Coronary artery (tissue), 2 donors: Measurements from ENCODE around the gene GAS6.
"Not testable (repeated sequence)": the region's sequence is repeated elsewhere in the genome, so short reads cannot be mapped to it uniquely, and the experiment has no call there.

Source experiments
- DNase-seq: peaks from one replicate; pipeline ENCODE4 v3.0.0-alpha.2; 2017; ENCODE audit warnings: low spot score
- H3K27ac ChIP-seq, 2 donors: fragments of 200-600 bp; sonication (generic); one replicate each; pipeline ENCODE4 v1.5.1; 2016 to 2019
- H3K4me3 ChIP-seq: fragments of 200-600 bp; sonication (generic); 2 replicates; pipeline ENCODE4 v1.5.1; 2016; ENCODE audit warnings: mild to moderate bottlenecking, moderate library complexity
- TF ChIP-seq, protein P1 (sequence below): fragments of 200-600 bp; sonication (generic); IDR thresholded peaks from one replicate; pipeline ENCODE4 v1.5.1; 2019; ENCODE audit warnings: antibody characterized with exemption

The GAS6 gene

DNA sequence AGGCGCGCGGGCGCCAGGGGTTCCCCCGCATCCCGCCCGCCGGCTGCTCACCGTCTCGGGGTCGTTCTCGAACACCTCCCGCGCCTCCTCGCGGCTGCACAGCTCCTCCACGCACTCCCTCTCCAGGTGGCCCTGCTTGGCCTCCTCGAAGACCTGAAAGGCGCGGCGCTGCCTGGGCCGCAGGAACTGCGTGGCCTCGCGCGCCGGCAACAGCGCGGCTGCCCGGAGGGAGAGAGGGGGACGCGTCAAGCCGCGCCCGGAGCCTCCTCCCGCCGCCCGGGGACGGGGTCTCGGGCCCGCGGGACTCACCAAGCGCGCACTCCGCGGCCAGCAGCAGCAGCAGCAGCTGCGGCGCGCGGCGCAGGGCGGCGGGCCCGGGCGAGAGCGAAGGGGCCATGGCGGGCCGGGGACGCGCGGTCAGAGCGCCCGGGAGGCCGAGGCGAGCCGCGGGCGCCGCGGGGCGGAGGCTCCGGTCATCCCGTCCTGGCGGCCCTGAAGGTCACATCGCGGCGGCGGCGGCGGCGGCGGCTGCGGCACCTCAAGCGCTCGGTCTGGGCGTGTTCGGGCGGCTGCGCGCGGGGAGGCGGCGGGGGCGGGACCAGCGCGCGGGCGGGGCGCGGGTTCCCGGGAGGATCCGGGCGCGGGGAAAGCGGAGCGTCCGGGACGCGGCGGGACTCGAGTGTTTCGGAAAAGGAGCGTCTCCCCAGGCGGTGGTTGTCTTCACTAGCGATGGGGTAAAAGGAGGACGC lies at the start of gene GAS6:
Gene GAS6 (minus strand): TSS at position 553 of the 749 bp plus-strand sequence. CDS start 156 bp downstream, at position 397.
- TF ChIP-seq, protein P1, sequence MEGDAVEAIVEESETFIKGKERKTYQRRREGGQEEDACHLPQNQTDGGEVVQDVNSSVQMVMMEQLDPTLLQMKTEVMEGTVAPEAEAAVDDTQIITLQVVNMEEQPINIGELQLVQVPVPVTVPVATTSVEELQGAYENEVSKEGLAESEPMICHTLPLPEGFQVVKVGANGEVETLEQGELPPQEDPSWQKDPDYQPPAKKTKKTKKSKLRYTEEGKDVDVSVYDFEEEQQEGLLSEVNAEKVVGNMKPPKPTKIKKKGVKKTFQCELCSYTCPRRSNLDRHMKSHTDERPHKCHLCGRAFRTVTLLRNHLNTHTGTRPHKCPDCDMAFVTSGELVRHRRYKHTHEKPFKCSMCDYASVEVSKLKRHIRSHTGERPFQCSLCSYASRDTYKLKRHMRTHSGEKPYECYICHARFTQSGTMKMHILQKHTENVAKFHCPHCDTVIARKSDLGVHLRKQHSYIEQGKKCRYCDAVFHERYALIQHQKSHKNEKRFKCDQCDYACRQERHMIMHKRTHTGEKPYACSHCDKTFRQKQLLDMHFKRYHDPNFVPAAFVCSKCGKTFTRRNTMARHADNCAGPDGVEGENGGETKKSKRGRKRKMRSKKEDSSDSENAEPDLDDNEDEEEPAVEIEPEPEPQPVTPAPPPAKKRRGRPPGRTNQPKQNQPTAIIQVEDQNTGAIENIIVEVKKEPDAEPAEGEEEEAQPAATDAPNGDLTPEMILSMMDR: no peak
- peak within 1 kb of the TSS; percentile 87 to 89 for H3K27ac ChIP-seq
- DNase-seq: peak; percentile 81
- H3K4me3 ChIP-seq: peak within 1 kb of the TSS; percentile 99

DNA sequence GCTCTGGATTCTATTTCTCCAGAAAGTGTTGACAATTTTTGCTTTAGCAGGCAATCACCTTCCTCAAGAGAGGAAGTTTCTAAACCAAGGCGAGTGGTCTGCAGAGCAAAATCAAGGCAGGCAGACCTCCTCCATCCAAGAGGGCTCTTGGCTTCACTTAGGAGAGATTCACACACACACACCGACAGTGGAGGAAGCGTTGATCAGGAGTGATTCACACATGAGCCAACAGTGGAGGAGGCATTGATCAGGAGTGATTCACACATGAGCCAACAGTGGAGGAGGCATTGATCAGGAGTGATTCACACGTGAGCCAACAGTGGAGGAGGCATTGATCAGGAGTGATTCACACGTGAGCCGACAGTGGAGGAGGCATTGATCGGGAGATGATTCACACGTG lies 49.5 kb upstream of the GAS6 start:
- not testable (repeated sequence) for H3K27ac ChIP-seq, DNase-seq, H3K4me3 ChIP-seq

DNA sequence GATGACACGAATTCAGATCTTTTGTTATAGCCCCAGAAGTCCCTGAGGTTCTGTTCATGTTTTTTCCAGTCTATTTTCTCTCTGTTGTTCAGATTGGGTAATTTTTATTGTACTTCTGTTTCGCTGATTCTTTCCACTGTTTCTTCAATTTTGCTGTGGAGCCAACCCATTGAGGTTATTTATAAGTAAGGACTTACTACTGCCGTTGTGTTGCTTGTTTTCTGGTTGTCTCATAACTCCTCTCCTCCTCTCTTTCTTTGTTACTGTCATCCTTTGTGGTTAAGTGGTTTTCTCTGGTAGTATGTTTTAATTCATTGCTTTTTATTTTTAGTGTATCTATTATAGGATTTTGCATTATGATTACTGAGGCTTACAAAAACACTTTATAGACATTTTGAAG lies 48.7 kb upstream of the GAS6 start:
- Histone ChIP-seq H3K4me3 (no peak overlapping the region), H3K27ac (no peak overlapping the region)
- TF ChIP-seq, protein P1: no peak
- no peak for DNase-seq

DNA sequence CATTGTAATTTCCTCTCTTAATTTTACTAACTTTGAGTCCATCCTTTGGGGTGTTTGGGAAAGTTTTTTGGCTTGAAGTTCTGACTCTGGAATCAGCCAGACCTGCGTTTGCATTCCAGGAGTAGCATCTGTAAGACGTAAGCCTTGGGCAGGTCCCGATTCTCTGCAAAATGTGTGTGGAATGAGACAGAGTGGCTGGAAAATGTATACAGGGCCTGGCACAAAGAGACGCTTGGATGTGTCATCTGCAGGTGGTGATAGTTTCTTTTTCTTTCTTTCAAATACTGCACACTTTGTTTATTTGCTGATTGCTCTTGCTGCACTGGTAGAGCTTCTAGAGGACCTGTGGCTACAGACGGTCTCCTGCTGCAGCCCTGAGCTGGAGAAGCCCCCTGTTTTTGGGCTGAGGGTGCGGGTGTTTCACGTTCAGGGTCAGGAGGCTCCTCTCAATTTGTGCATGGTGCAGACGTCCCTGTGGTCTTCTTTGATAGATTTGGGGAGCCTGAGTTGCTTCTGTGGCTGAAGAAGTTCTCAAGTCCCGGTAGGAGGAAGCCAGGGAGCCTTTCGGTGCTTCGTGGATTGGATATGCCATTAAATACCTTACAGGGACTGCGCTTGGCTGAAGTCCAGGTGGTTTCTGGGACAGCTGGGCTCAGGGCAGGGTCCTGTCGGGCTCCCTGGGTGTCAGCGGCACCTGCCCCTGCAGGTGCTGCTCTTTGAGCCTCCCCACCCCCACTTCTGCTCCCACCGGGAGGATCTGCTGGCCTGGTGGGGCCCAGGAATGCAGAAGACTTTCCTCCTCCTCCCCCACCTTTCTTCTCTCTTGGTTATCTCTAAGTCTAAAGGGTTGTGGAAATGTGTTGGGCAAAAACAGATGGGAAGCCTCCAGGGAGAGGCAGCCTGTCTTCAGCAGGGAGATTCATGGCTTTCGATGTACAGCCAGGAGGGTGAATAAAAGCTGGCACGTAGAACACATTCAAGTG lies 44.0 kb upstream of the GAS6 start:
- Histone ChIP-seq H3K27ac (no peak overlapping the region), H3K4me3 (no peak overlapping the region)
- TF ChIP-seq, protein P1: no peak
- peak; percentile 52 for DNase-seq

DNA sequence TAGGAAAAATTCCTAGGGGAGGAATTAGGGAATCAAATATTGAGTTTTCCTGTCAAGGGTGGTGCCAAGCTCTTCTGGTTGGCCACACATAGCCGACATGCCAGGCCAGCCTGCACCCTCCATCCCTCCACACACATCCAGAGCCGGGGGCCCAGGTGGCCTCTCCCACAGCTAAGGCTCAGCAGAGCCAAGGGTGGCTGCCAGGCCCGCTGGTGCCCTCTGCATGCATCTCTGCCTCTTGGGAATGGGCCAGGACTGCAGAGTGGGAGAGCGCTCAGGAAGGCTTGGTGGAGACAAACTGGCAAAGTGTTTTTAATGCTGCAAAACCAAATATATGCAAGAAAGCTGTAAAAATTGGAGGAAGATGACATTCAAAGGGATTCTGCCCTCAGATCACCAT lies 42.7 kb upstream of the GAS6 start:
- TF ChIP-seq, protein P1: no peak
- DNase-seq: peak; percentile 52
- Histone ChIP-seq H3K27ac (no peak overlapping the region), H3K4me3 (no peak overlapping the region)

DNA sequence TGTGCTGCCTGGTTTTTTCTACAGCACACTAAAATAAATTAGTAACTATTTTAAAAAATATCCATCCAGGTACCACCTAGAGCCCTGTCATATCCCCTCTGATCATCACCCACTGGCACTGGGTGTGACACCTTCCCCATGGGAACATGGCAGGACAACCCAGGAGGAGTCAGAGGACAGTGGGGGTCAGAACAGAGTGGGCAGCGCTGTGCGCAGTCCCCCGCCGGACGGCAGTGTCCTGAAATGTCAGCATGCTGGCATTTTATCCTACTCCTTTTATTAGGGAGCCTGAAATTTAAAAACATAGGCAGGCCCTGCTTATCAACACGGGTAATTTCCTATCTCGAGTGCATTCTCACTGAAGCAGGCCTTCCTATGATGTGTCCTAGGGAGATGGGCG lies 42.1 kb upstream of the GAS6 start:
- DNase-seq: no peak
- Histone ChIP-seq H3K4me3 (no peak overlapping the region), H3K27ac (no peak overlapping the region)
- TF ChIP-seq, protein P1: no peak

DNA sequence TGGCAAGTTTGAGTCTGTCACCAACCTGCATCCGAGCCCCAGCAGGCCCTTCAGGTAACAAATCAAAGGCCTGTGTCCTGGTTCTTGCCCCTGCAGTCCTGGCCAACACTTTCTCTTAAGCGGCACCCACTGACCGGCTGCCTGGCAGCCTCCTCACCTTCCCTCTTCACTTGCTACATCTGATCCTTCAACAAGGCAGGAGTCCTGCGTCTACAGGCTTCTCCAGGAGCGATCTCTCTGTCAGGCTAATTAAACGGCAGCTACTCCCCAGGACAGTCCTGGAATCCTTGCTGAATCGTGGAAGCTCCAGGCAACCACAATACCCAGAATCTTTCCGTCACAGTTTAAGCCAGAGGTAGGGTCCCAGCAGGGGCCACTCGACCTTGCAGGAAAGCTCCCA lies 41.1 kb upstream of the GAS6 start:
- H3K27ac ChIP-seq: no peak overlapping the region
- TF ChIP-seq, protein P1: no peak
- DNase-seq: peak; percentile 54
- H3K4me3 ChIP-seq: no peak overlapping the region
